HG03025 (cell line): ENCODE data around the gene LPCAT2.

Source experiments
- ATAC-seq: cut with Tn5 transposase; IDR thresholded peaks from one replicate; pipeline ENCODE4 v1.9.1; 2021; ENCODE audit warnings: mild to moderate bottlenecking, moderate library complexity; ENCODE audit not compliant: unreplicated experiment, low FRiP score

Gene LPCAT2

GRCh38 chr16:55502801-55503366, 6.0 kb upstream of the LPCAT2 start:
- no peak for ATAC-seq

GRCh38 chr16:55503726-55504550, 4.9 kb upstream of the LPCAT2 start:
- ATAC-seq, result no peak

- ATAC-seq, result no peak
Observed at GRCh38 chr16:55505333-55506015, 3.4 kb upstream of the LPCAT2 start.

DNA sequence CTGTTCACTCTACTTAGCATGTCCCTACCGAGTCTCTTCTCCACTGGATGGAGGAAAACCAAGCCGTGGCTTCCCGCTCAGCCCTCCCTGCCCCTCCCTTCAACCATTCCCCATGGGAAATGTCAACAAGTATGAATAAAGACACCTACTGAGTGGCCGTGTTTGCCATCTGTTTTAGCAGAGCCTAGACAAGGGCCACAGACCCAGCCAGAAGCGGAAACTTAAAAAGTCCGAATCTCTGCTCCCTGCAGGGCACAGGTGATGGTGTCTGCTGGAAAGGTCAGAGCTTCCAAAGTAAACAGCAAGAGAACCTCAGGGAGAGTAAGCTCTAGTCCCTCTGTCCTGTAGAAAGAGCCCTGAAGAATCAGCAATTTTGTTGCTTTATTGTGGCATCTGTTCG, 2.8 kb upstream of the LPCAT2 start:
- ATAC-seq, result no peak

GRCh38 chr16:55506708-55507107, 2.2 kb upstream of the LPCAT2 start:
- no peak for ATAC-seq

DNA sequence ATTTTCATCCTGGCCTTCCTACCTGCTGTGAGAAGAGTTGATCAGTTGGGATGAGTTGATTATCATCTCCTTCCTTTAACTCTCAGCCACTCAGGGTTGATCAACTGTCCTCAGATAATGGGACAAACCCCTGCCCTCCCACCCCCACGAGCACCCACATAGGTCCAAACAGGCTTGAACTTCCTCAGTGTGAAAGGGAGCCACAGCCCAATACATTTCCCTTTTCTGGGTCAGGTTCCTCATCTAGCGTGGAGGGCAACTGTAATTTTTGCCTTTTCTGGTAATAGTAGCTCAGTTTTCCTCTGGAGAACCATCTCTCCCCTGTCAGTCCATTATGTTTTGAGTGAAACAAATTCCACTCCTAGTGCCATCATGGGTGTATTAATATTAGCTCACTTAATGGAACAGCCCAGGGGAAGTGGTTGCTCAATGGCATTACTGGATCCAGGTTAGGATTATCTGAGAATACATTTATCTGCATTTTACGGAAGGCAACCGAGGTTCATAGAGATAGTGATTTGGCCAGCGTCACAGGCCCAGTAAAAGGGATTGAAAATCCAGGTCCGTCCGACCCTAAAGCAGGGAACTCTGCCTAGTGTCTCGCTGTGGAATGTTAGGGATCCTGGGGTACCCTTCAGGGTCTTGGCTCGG, 476 bp upstream of the LPCAT2 start:
- no peak for ATAC-seq

DNA sequence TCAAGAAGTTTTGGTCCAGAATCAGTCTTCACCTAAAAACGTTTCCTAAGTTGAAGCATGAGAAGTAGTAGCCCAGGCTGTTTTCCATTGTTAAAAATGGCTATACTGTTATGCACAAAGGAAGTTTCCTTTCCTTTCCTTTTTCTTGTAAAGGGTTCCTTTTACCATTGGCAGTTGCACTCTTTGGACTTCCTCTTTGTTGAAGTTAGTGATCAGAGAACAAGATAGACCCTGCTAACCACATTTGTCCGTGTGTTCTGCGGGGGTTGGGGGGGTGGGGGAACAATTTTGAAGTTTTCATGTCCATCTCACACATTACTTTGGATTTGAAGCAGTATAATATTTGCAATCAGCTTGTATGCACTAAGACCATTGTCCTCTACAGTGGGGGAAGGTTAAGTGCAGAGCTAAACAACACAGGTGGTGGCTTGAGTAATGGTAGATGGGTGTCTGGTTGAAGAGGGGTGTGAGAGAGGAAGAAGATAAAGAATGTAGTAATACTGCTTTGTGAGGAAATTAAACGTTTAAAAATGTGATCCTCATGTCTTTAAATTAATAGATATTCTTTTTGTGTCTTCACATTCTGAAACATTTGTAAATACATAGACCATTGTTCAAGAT, 1.4 kb downstream of the LPCAT2 start:
- no peak for ATAC-seq

DNA sequence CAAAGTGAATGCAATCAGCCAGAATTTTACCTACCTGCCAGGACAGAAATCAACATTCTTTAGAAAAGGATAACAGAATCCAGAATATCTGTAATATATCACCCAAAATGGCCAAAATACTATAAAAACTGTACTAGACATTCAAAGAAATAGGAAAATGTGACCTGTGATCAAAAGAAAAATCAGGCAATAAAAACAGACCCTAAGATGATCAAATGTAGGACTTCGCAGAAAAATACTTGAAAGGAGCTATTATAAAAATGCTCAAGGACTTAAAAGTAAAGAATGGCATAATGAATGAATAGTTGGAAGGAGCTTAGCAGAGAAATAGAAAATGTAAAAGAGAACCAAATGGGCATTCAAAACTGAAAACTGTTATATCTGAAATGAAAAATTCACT, 4.1 kb downstream of the LPCAT2 start:
- ATAC-seq, result no peak

GRCh38 chr16:55513616-55514015, 4.7 kb downstream of the LPCAT2 start:
- no peak for ATAC-seq

GRCh38 chr16:55515111-55515510, 6.2 kb downstream of the LPCAT2 start:
- no peak for ATAC-seq

DNA sequence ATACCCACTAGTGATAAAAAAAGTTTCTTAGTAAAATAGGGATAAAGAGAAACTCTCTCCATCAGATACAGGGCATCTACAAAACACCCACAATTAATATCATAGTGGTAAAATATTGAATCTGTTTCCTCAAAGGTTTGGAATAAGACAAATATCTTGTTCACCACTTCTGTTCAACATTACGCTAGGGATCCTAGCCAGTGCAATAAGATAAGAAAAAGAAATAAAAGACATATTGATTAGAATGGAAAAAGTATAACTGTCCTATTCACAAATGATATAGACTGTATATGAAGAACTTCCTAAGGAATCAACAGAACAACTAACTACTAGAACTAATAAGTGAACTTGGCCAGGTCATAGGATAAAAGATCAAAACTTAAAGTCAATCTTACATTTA, 12.9 kb downstream of the LPCAT2 start:
- no peak for ATAC-seq

DNA sequence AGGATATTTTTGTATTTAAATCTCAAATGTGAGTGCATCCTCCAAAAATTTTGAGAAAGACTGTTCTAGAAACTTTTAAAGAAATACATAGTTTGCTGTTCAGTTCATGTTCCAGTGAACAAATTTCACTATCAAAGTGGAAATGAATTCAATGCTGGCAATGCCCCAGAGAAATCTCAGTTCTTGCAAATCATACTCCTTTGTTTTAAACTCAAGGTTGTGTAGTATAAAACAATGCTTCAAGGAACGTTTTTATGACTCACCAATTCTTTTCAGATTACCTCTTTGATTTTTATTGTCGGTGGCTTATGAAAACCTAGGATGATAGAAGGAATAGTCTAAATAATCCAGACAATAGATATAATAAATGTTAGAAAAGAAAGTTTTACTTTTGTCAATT, 17.6 kb downstream of the LPCAT2 start:
- no peak for ATAC-seq

GRCh38 chr16:55527885-55528284, 19.0 kb downstream of the LPCAT2 start:
- ATAC-seq, result no peak

GRCh38 chr16:55529018-55529417, 20.1 kb downstream of the LPCAT2 start:
- ATAC-seq, result no peak

DNA sequence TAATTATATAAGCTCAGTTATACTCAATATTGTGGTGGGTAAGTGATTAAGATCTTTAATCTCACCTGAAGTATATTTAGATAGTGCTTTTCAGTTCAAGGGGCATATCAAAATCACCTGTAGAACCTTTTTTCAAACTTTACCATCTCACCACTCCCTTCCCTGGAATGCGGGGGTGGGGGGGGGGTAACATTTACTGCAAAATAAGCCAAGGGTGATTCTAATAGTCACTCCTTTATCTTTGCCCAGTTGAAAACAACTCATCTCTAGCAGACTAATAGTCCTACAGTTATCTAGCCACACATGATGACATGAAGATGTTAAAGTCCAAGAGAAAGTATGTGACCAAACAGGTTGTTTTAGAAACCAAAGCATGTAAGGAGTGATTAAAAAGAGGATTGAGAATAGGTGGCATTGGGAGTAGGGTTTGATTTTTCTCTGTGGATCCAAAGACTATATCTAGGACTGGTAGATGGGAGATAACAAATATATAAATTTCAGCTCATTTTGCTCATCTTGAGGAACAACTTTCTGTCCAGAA, 21.5 kb downstream of the LPCAT2 start:
- ATAC-seq, result no peak

DNA sequence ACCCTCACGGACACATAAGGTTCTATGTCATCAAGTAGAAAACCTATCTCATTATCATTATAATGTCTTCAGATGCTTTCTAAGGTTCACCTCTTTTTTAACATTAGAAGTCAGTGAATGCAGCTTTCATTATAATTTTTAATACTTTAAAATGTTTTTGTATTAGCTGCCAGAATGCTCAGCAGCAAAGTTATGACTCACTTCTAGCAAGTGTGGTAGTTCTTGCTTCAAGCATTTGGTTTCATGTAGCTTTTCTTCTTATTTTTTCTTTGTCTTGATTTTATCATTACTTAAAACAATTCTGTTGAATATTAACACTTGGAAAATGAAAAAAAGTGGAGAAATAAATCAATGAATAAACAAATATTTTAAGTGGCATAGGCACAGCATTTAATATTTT, 23.4 kb downstream of the LPCAT2 start:
- ATAC-seq, result no peak

GRCh38 chr16:55534756-55535155, 25.9 kb downstream of the LPCAT2 start:
- no peak for ATAC-seq

DNA sequence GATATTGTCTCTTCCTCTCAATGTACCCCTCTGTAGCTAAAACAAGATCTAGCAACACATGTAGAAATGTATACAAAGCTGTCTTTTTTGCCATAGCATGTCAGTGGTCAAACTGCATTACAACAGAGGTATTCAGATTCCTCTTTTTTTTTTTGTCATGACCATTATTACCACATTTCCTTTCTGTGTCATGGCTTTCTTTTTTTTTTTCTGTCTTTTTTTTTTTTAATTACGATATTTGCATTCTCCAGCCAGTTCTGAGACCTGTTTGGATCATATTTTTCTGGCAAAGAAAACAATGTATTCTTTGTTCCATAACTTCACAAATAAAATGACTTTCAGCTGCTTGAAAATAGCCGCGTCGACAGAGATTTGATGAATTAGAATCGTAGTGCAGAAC, 30.2 kb downstream of the LPCAT2 start:
- ATAC-seq, result no peak

DNA sequence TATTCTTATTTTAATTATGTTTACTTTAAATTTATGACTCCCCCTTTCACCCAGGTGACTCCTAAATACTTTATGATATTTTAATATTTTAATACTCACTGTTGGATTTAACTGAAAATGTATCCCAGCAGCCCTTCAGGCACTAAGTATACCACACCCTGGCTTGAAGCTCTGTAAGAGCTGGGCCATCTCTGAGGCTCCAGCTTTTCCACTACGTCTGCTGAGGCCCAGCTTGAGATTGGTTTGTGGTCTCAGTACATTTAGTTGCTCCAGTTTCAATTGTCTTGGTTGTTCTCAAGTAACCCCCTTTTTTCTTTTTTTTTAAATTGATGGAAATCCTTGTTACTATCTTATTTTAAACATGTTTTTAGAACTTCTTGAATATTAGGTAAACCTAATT, 30.6 kb downstream of the LPCAT2 start:
- ATAC-seq, result no peak

GRCh38 chr16:55540221-55540620, 31.3 kb downstream of the LPCAT2 start:
- ATAC-seq, result no peak
